RWPE2 (cell line): ENCODE measurements around the gene GRIP2.

ENCODE experiments used
- ATAC-seq: fragments of 200-7000 bp; cut with Tn5 transposase; 3 replicates; pipeline ENCODE4 v1.9.1; 2021; ENCODE audit warnings: low read depth
- DNase-seq: peaks from one replicate; pipeline ENCODE4 v3.0.0-alpha.2; 2020; ENCODE audit warnings: low spot score
- H3K27ac ChIP-seq: fragments of 450-650 bp; 2 replicates; pipeline ENCODE4 v1.5.1; 2017; ENCODE audit warnings: mild to moderate bottlenecking; ENCODE audit not compliant: poor library complexity, severe bottlenecking
- H3K27me3 ChIP-seq: fragments of 250-450 bp; sonication (Bioruptor Pico); 2 replicates; pipeline ENCODE4 v1.5.1; 2021; ENCODE audit warnings: mild to moderate bottlenecking, moderate library complexity; ENCODE audit not compliant: insufficient read depth, poor library complexity, severe bottlenecking
- H3K36me3 ChIP-seq: fragments of 250-450 bp; sonication (Bioruptor Pico); 2 replicates; pipeline ENCODE4 v1.5.1; 2020; ENCODE audit warnings: low read depth, mild to moderate bottlenecking, moderate library complexity
- H3K4me1 ChIP-seq: fragments of 250-450 bp; sonication (Bioruptor Pico); 2 replicates; pipeline ENCODE4 v1.5.1; 2021; ENCODE audit warnings: mild to moderate bottlenecking, moderate library complexity; ENCODE audit not compliant: insufficient read depth, poor library complexity, severe bottlenecking
- H3K4me3 ChIP-seq: fragments of 250-450 bp; sonication (Bioruptor Pico); 2 replicates; pipeline ENCODE4 v1.5.1; 2021; ENCODE audit warnings: mild to moderate bottlenecking, moderate library complexity; ENCODE audit not compliant: severe bottlenecking
- H3K9me3 ChIP-seq: fragments of 250-450 bp; sonication (Bioruptor Pico); 2 replicates; pipeline ENCODE4 v1.5.1; 2021; ENCODE audit warnings: mild to moderate bottlenecking, moderate library complexity; ENCODE audit not compliant: severe bottlenecking
- CTCF ChIP-seq: fragments of 450-650 bp; IDR thresholded peaks from one replicate; pipeline ENCODE4 v1.5.1; 2017; ENCODE audit warnings: mild to moderate bottlenecking, moderate library complexity; ENCODE audit not compliant: poor library complexity, severe bottlenecking

GRIP2 gene

GRCh38 chr3:14461006-14461747, 79.0 kb downstream of the GRIP2 start:
- Histone ChIP-seq H3K27ac (no peak overlapping the region), H3K4me1 (no peaks in the 10 kb centered on the region), H3K36me3 (no peaks in the 10 kb centered on the region), H3K27me3 (no peaks in the 10 kb centered on the region), H3K4me3 (no peak overlapping the region), H3K9me3 (no peaks in the 10 kb centered on the region)
- TF ChIP-seq CTCF = no peak
- ATAC-seq (no peak), DNase-seq (no peak)

GRCh38 chr3:14460342-14461005, 79.7 kb downstream of the GRIP2 start:
- DNase-seq (no peak), ATAC-seq (no peak)
- Histone ChIP-seq H3K36me3 (no peaks in the 10 kb centered on the region), H3K4me1 (no peaks in the 10 kb centered on the region), H3K4me3 (no peak overlapping the region), H3K27ac (no peak overlapping the region), H3K27me3 (no peaks in the 10 kb centered on the region), H3K9me3 (no peaks in the 10 kb centered on the region)
- no peak for TF ChIP-seq CTCF

DNA sequence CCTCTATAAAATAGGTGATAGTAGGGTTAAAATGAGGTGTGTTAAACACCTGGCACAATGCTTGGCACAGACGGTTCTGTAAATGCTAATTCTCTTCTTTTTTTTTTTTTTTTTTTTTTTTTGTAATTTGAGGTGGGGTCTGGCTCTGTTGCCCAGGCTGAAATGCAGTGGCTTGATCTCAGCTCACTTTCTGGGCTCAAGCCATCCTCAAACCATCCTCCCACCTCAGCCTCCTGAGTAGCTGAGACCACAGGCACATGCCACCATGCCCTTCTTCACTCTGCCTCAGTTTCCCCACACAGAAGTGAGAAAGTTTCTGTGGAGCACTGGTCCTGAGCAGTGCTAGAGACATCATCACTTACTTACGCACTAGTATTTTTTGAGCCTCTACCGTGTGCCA, 80.4 kb downstream of the GRIP2 start:
- Histone ChIP-seq H3K27ac (no peak overlapping the region), H3K4me3 (no peak overlapping the region), H3K36me3 (no peaks in the 10 kb centered on the region), H3K27me3 (no peaks in the 10 kb centered on the region), H3K4me1 (no peaks in the 10 kb centered on the region), H3K9me3 (no peaks in the 10 kb centered on the region)
- DNase-seq = no peak
- TF ChIP-seq CTCF = no peak
- ATAC-seq = no peak

DNA sequence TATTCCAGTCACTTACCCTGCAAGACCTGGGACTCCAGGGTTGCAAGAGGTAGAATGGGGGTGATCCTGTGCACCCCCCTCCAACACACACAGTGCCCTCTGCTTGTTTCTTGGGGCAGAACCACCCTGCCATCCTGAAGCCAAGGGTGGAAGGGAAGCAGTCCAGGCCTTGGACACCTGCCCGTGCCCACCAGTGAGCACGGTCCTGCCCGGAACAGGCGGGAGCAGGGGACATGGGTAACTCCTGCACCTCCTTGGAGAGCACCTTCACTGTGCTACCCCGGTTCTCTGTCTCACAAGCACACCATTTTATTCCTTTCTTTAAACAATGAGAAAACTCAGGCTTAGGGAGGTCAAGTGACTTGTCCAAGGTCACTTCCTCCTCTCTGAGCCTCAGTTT, 80.8 kb downstream of the GRIP2 start:
- H3K9me3 ChIP-seq = no peaks in the 10 kb centered on the region
- H3K4me1 ChIP-seq = no peaks in the 10 kb centered on the region
- ATAC-seq (no peak), DNase-seq (no peak)
- no peak overlapping the region for H3K27ac ChIP-seq
- H3K27me3 ChIP-seq = no peaks in the 10 kb centered on the region
- H3K36me3 ChIP-seq = no peaks in the 10 kb centered on the region
- no peak overlapping the region for H3K4me3 ChIP-seq
- TF ChIP-seq CTCF = no peak
